Measurements from ENCODE around the gene SAMD4A. TPM values are rescaled to one million over a fixed set of nuclear protein-coding genes. Genes with fewer than 3 reads are reported as not detected.

The SAMD4A gene
- polyA plus RNA-seq, 3 donors: 3.2 to 8.6 (median 4.2) TPM

DNA sequence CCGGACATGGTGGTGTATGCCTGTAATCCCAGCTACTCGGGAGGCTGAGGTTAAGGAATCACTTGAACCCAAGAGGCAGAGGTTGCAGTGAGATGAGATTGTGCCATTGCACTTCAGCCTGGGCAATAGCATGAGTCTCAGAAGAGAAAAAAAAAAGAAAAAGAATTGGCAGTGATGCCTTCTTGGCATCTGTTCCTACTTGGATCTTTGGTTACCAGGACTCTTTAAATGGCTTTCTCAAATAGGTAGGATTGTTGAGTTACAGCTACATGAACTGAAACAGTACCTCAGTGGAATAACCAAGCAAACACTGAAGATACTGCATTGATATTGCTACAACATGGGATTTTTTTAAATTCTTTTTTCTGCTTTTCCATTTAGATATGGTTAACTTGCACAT lies 136.8 kb downstream of the SAMD4A start:
- no peak overlapping the region for H3K4me3 ChIP-seq (replicated peaks in 1 of 3; ENCODE audit: low read depth in 2 of 3, low read length in 3 of 3)
- peaks cover 0 to 6% of the 10 kb centered on the region in 2 donors for H3K4me1 ChIP-seq (ENCODE audit: control insufficient read depth in 1 of 2, insufficient read depth in 2 of 2, low read length in 2 of 2)
- no peaks in the 10 kb centered on the region for H3K9me3 ChIP-seq (replicated peaks in 1 of 2; ENCODE audit: control insufficient read depth in 1 of 2, insufficient read depth in 1 of 2, low read length in 2 of 2)
- H3K4me2 ChIP-seq (replicated peaks; ENCODE audit: extremely low read depth, low read length, poor library complexity, severe bottlenecking): no peak overlapping the region
- Mint-ChIP-seq H3K27me3 (ENCODE audit: low read depth in 3 of 3) (peaks cover 0 to 3% (median 2%) of the 10 kb centered on the region in 3 donors), H3K9me3 (peaks cover 0 to 3% (median 0%) of the 10 kb centered on the region in 7 donors), H3K27ac (no peak overlapping the region), H3K4me3 (no peak overlapping the region), H3K4me1 (peaks cover 6% of the 10 kb centered on the region), H3K36me3 (no peaks in the 10 kb centered on the region)
- no peak overlapping the region for H3K9ac ChIP-seq (ENCODE audit: insufficient read depth, low read length, poor library complexity, severe bottlenecking)
- intact Hi-C loops (cut with micrococcal nuclease): no loop called here
- 100% methylated on average over 1 of the region's 2 CpGs for WGBS (ENCODE audit: insufficient coverage)
- no peak overlapping the region for H2AFZ ChIP-seq (ENCODE audit: insufficient read depth, low read depth, low read length, poor library complexity, severe bottlenecking)
- TF ChIP-seq, protein P1, sequence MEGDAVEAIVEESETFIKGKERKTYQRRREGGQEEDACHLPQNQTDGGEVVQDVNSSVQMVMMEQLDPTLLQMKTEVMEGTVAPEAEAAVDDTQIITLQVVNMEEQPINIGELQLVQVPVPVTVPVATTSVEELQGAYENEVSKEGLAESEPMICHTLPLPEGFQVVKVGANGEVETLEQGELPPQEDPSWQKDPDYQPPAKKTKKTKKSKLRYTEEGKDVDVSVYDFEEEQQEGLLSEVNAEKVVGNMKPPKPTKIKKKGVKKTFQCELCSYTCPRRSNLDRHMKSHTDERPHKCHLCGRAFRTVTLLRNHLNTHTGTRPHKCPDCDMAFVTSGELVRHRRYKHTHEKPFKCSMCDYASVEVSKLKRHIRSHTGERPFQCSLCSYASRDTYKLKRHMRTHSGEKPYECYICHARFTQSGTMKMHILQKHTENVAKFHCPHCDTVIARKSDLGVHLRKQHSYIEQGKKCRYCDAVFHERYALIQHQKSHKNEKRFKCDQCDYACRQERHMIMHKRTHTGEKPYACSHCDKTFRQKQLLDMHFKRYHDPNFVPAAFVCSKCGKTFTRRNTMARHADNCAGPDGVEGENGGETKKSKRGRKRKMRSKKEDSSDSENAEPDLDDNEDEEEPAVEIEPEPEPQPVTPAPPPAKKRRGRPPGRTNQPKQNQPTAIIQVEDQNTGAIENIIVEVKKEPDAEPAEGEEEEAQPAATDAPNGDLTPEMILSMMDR (IDR thresholded peaks at IDR 0.05): no peak
- no peaks in the 10 kb centered on the region for H4K20me1 ChIP-seq (ENCODE audit: insufficient read depth, low read length)
- H3K36me3 ChIP-seq (replicated peaks in 1 of 2; ENCODE audit: control insufficient read depth in 1 of 2, insufficient read depth in 2 of 2, low read length in 2 of 2): no peaks in the 10 kb centered on the region
- no peak overlapping the region for H3K27ac ChIP-seq (ENCODE audit: low read depth in 1 of 2, low read length in 2 of 2)
- H3K27me3 ChIP-seq (ENCODE audit: control insufficient read depth in 2 of 2, insufficient read depth in 2 of 2, low read length in 2 of 2): no peaks in the 10 kb centered on the region
- no peak for DNase-seq
- no peaks in the 10 kb centered on the region for H3K79me2 ChIP-seq (ENCODE audit: insufficient read depth, low read length)

- H3K27me3 ChIP-seq (ENCODE audit: control insufficient read depth in 2 of 2, insufficient read depth in 2 of 2, low read length in 2 of 2): no peaks in the 10 kb centered on the region
- Mint-ChIP-seq H3K36me3 (no peaks in the 10 kb centered on the region), H3K4me3 (no peak overlapping the region), H3K4me1 (peaks cover 6% of the 10 kb centered on the region), H3K9me3 (peaks cover 0 to 3% (median 0%) of the 10 kb centered on the region in 7 donors), H3K27me3 (ENCODE audit: low read depth in 3 of 3) (peaks cover 0 to 2% (median under 1%) of the 10 kb centered on the region in 3 donors), H3K27ac (no peak overlapping the region)
- H3K9me3 ChIP-seq (replicated peaks in 1 of 2; ENCODE audit: control insufficient read depth in 1 of 2, insufficient read depth in 1 of 2, low read length in 2 of 2): no peaks in the 10 kb centered on the region
- no peak overlapping the region for H2AFZ ChIP-seq (ENCODE audit: insufficient read depth, low read depth, low read length, poor library complexity, severe bottlenecking)
- WGBS (ENCODE audit: insufficient coverage): no CpG with 5 or more reads among the region's 2 CpGs
- intact Hi-C loops (cut with micrococcal nuclease): no loop called here
- no peak overlapping the region for H3K27ac ChIP-seq (ENCODE audit: low read depth in 1 of 2, low read length in 2 of 2)
- no peak for DNase-seq
- no peak overlapping the region for H3K4me3 ChIP-seq (replicated peaks in 1 of 3; ENCODE audit: low read depth in 2 of 3, low read length in 3 of 3)
- no peaks in the 10 kb centered on the region for H3K79me2 ChIP-seq (ENCODE audit: insufficient read depth, low read length)
- no peak overlapping the region for H3K9ac ChIP-seq (ENCODE audit: insufficient read depth, low read length, poor library complexity, severe bottlenecking)
- H3K4me2 ChIP-seq (replicated peaks; ENCODE audit: extremely low read depth, low read length, poor library complexity, severe bottlenecking): no peak overlapping the region
- TF ChIP-seq, protein P1 (IDR thresholded peaks at IDR 0.05): no peak
- no peaks in the 10 kb centered on the region for H4K20me1 ChIP-seq (ENCODE audit: insufficient read depth, low read length)
- H3K36me3 ChIP-seq (replicated peaks in 1 of 2; ENCODE audit: control insufficient read depth in 1 of 2, insufficient read depth in 2 of 2, low read length in 2 of 2): no peaks in the 10 kb centered on the region
- peaks cover 0 to 6% of the 10 kb centered on the region in 2 donors for H3K4me1 ChIP-seq (ENCODE audit: control insufficient read depth in 1 of 2, insufficient read depth in 2 of 2, low read length in 2 of 2)
Observed at GRCh38 chr14:54704768-54705167, 137.8 kb downstream of the SAMD4A start.
